ENCODE results near the gene ECHS1. TPM values are rescaled to one million over a fixed set of nuclear protein-coding genes. Genes with fewer than 3 reads are reported as not detected.
"Not testable (repeated sequence)": the region's sequence is repeated elsewhere in the genome, so short reads cannot be mapped to it uniquely, and the experiment has no call there.

The ECHS1 gene
- total and polyA plus RNA-seq, 5 donors from 2014 or later, result 16.9 to 91.7 (median 87.8) TPM

DNA sequence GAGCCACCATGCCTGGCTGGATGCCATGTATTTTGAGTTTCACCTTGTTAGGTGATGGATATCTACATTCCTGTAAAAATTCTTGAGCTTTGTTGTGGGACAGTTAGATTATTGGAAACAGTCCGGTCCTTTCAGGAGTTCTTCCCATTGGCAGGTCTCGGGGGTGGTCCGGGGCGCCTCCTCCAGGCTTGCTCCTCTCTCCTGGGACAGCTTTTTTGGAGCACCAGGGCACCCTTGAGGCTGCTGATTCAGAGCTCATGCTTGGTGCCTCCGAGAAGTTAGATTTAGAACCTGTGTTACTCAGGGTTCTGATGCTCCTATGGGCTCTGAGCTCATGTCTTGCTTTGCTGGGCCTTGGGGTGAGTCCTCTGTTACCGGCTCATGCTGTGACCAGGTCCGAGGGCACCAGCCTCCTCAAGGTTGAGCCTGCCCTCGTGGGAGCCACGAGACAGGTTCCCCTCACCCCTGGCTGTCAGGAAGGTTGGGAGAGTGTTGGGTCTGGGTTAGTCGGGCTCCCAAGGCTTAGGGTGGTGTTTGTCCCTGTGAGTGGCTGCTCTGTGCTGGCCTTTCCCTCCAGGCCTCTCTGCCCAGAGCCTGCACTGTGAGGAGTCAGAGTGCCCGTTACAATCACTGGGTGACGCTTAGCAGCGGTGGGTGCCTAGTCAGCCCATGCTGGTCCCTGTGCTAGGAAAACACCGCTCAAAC is 45.3 kb upstream of the ECHS1 start:
- Mint-ChIP-seq H3K36me3 (peaks cover 27% of the 10 kb centered on the region), H3K9me3 (peaks cover 0 to 7% (median 1%) of the 10 kb centered on the region in 7 donors), H3K4me3 (no peak overlapping the region), H3K27me3 (peaks cover 6% of the 10 kb centered on the region), H3K27ac (no peak overlapping the region), H3K4me1 (peaks cover 0 to 4% (median 2%) of the 10 kb centered on the region in 4 donors)
- Histone ChIP-seq H3K27ac (ENCODE audit: insufficient read depth, low read length, poor library complexity, severe bottlenecking) (no peak overlapping the region), H3K9me3 (ENCODE audit: control insufficient read depth in 2 of 2, low read length in 2 of 2) (no peaks in the 10 kb centered on the region), H3K4me3 (ENCODE audit: low read depth, low read length) (no peak overlapping the region), H3K36me3 (ENCODE audit: control insufficient read depth, insufficient read depth, low read length) (peaks cover 8% of the 10 kb centered on the region), H3K27me3 (ENCODE audit: control insufficient read depth, insufficient read depth, low read length) (no peaks in the 10 kb centered on the region), H3K4me1 (ENCODE audit: control insufficient read depth, insufficient read depth, low read length, poor library complexity, severe bottlenecking) (no peaks in the 10 kb centered on the region)
- no peak for ATAC-seq (ENCODE audit: low read depth in 2 of 2)
- DNase-seq, result no peak

GRCh38 chr10:133415752-133416151 is 42.6 kb upstream of the ECHS1 start:
- H3K27me3 Mint-ChIP-seq, result no peaks in the 10 kb centered on the region

GRCh38 chr10:133414401-133414800 is 41.2 kb upstream of the ECHS1 start:
- not testable (repeated sequence) for DNase-seq

More at GRCh38 chr10:133415752-133416151, 42.6 kb upstream of the ECHS1 start:
- H3K27me3 ChIP-seq (ENCODE audit: control insufficient read depth, insufficient read depth, low read length), result no peaks in the 10 kb centered on the region
- Mint-ChIP-seq H3K36me3 (peaks cover 53% of the 10 kb centered on the region), H3K27ac (no peak overlapping the region), H3K4me3 (no peak overlapping the region), H3K4me1 (peaks cover 0 to 5% (median 5%) of the 10 kb centered on the region in 4 donors), H3K9me3 (peaks cover 0 to 29% (median 11%) of the 10 kb centered on the region in 7 donors)
- no peak overlapping the region for H3K4me3 ChIP-seq (ENCODE audit: low read depth, low read length)
- ATAC-seq (ENCODE audit: low read depth in 2 of 2), result no peak
- DNase-seq, result no peak
- H3K4me1 ChIP-seq (ENCODE audit: control insufficient read depth, insufficient read depth, low read length, poor library complexity, severe bottlenecking), result no peaks in the 10 kb centered on the region
- H3K27ac ChIP-seq (ENCODE audit: insufficient read depth, low read length, poor library complexity, severe bottlenecking), result no peak overlapping the region
- H3K36me3 ChIP-seq (ENCODE audit: control insufficient read depth, insufficient read depth, low read length), result peaks cover 32% of the 10 kb centered on the region
- H3K9me3 ChIP-seq (ENCODE audit: control insufficient read depth in 2 of 2, low read length in 2 of 2), result peaks cover 20 to 22% of the 10 kb centered on the region in 2 experiments

DNA sequence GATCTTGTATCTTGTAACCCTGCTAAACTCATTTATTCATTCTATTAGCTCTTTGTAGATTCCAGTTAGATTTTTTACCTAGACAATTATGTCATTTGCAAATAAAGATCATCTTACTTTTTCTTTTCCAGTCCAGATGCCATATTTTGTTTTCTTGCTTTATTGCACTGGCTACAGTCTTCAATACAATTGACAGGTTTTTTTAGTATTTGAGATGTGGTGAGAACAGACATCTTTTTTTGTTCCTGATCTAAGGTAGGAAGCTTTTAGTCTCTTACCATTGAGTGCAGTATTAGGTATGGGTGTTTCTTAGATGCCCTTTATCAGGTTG is 39.2 kb upstream of the ECHS1 start:
- H3K36me3 Mint-ChIP-seq, result peaks cover 72% of the 10 kb centered on the region
- H3K27ac ChIP-seq (ENCODE audit: insufficient read depth, low read length, poor library complexity, severe bottlenecking), result no peak overlapping the region
- peaks cover 16 to 27% (median 20%) of the 10 kb centered on the region in 4 donors for H3K4me1 Mint-ChIP-seq
- H3K9me3 Mint-ChIP-seq, result peaks cover 0 to 35% (median 11%) of the 10 kb centered on the region in 7 donors
- H3K27me3 ChIP-seq (ENCODE audit: control insufficient read depth, insufficient read depth, low read length), result no peaks in the 10 kb centered on the region
- H3K4me3 Mint-ChIP-seq, result no peak overlapping the region
- H3K27ac Mint-ChIP-seq, result no peak overlapping the region
- ATAC-seq (ENCODE audit: low read depth in 2 of 2) (no peak), DNase-seq (no peak)
- H3K27me3 Mint-ChIP-seq, result no peaks in the 10 kb centered on the region
- no peaks in the 10 kb centered on the region for H3K4me1 ChIP-seq (ENCODE audit: control insufficient read depth, insufficient read depth, low read length, poor library complexity, severe bottlenecking)
- peaks cover 62% of the 10 kb centered on the region for H3K36me3 ChIP-seq (ENCODE audit: control insufficient read depth, insufficient read depth, low read length)
- H3K9me3 ChIP-seq (ENCODE audit: control insufficient read depth in 2 of 2, low read length in 2 of 2), result peaks cover 20 to 24% of the 10 kb centered on the region in 2 experiments
- H3K4me3 ChIP-seq (ENCODE audit: low read depth, low read length), result no peak overlapping the region

More at GRCh38 chr10:133414401-133414800, 41.2 kb upstream of the ECHS1 start:
- not testable (repeated sequence) for H3K4me1 ChIP-seq (ENCODE audit: control insufficient read depth, insufficient read depth, low read length, poor library complexity, severe bottlenecking); H3K27me3 Mint-ChIP-seq; ATAC-seq (ENCODE audit: low read depth in 2 of 2); H3K27me3 ChIP-seq (ENCODE audit: control insufficient read depth, insufficient read depth, low read length); H3K4me3 ChIP-seq (ENCODE audit: low read depth, low read length); H3K4me3 Mint-ChIP-seq; H3K27ac ChIP-seq (ENCODE audit: insufficient read depth, low read length, poor library complexity, severe bottlenecking); H3K27ac Mint-ChIP-seq
- Histone ChIP-seq H3K9me3 (ENCODE audit: control insufficient read depth in 2 of 2, low read length in 2 of 2) (peaks cover 20 to 24% of the 10 kb centered on the region in 2 experiments), H3K36me3 (ENCODE audit: control insufficient read depth, insufficient read depth, low read length) (peaks cover 46% of the 10 kb centered on the region)
- H3K36me3 Mint-ChIP-seq, result peaks cover 63% of the 10 kb centered on the region
- H3K4me1 Mint-ChIP-seq, result peaks cover 6 to 11% (median 10%) of the 10 kb centered on the region in 4 donors
- peaks cover 0 to 35% (median 11%) of the 10 kb centered on the region in 7 donors for H3K9me3 Mint-ChIP-seq

DNA sequence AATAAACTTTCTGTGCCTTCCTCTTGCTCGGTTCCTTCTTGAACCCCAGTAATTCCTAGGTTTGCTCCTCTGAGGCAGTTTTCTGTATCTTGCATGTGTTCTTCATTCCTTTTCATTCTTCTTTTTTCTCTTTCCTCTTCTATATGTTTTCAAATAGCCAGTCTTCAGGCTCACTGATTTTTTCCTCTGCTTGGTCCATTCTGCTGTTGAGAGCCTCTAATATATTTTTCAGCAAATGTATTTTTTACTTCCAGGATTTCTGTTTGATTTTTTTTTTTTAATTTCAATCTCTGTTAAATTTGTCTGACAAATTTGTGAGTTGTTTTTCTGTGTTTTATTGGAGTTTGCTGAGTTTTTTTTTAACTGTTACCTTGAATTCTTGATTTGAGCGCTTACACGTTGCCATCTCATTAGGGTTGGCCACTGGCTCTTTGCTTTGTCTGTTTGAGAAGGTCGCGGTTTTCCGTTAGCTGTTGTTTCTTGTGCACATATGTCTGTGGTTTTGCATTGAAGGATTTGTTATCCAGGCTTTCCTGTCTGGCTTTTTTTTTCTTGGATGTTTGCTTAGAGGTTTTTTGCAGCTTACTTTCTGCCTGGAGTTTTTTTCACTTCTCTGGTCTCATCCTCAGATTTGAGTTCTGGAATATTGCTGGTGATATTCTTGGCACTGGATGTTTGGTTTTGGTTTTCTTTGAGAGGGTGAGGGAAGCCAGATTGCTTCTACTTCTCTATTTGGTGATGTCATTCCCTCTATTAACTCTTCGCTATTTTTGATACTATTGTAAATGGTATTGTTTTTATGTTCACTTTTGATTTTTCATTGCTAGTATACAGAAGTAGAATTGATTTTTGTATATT is 38.6 kb upstream of the ECHS1 start:
- Mint-ChIP-seq H3K27me3 (no peaks in the 10 kb centered on the region), H3K36me3 (peaks cover 78% of the 10 kb centered on the region), H3K27ac (no peak overlapping the region), H3K4me3 (no peak overlapping the region), H3K4me1 (peaks cover 21 to 31% (median 26%) of the 10 kb centered on the region in 4 donors), H3K9me3 (peaks cover 0 to 35% (median 11%) of the 10 kb centered on the region in 7 donors)
- Histone ChIP-seq H3K4me3 (ENCODE audit: low read depth, low read length) (no peak overlapping the region), H3K4me1 (ENCODE audit: control insufficient read depth, insufficient read depth, low read length, poor library complexity, severe bottlenecking) (no peaks in the 10 kb centered on the region), H3K36me3 (ENCODE audit: control insufficient read depth, insufficient read depth, low read length) (peaks cover 62% of the 10 kb centered on the region), H3K27ac (ENCODE audit: insufficient read depth, low read length, poor library complexity, severe bottlenecking) (no peak overlapping the region), H3K27me3 (ENCODE audit: control insufficient read depth, insufficient read depth, low read length) (no peaks in the 10 kb centered on the region), H3K9me3 (ENCODE audit: control insufficient read depth in 2 of 2, low read length in 2 of 2) (peaks cover 20 to 24% of the 10 kb centered on the region in 2 experiments)
- DNase-seq (no peak), ATAC-seq (ENCODE audit: low read depth in 2 of 2) (no peak)

DNA sequence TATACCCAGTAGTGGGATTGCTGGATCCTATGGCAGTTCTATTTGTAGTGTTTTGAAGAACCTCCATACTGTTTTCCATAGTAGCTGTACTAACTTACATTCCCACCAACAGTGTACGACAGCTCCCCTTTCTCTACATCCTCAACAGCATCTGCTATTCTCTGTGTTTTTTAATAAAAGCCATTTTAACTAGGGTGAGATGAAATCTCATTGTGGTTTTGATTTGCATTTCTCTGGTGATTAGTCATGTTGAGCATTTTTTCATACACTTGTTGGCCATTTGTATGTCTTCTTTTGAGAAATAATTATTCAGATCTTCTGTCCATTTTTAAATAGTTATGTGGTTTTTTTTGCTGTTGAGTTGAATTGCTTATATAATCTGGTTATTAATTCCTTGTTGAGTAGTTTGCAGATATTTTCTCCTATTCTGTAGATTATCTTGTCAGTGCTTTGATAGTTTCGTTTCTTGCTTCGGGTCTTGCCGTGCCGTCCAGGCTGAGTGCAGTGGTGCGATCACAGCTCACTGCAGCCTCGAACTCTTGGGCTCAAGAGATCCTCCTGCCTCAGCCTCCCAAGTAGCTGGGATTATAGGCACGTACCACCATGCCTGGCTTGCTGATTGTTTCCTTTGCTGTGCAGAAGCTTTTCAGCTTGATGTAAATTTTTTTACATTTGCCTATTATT is 32.8 kb upstream of the ECHS1 start:
- peak overlapping the region; percentile 53 for H3K27ac ChIP-seq (ENCODE audit: insufficient read depth, low read length, poor library complexity, severe bottlenecking)
- Mint-ChIP-seq H3K4me3 (peak overlapping the region; percentile 54 to 74 (median 68)), H3K27ac (peak overlapping the region; percentile 42 to 95 (median 80)), H3K27me3 (no peaks in the 10 kb centered on the region), H3K9me3 (peaks cover 0 to 8% (median 0%) of the 10 kb centered on the region in 7 donors), H3K36me3 (peaks cover 62% of the 10 kb centered on the region), H3K4me1 (peaks cover 39 to 56% (median 51%) of the 10 kb centered on the region in 4 donors)
- DNase-seq (peak in 2 of 3 donors; percentile 13 to 36), ATAC-seq (ENCODE audit: low read depth in 2 of 2) (peak in 1 of 2 donors; percentile 46)
- H3K4me3 ChIP-seq (ENCODE audit: low read depth, low read length), result peak overlapping the region; percentile 46
- peaks cover 55% of the 10 kb centered on the region for H3K36me3 ChIP-seq (ENCODE audit: control insufficient read depth, insufficient read depth, low read length)
- peaks cover 2 to 4% of the 10 kb centered on the region in 2 experiments for H3K9me3 ChIP-seq (ENCODE audit: control insufficient read depth in 2 of 2, low read length in 2 of 2)
- H3K27me3 ChIP-seq (ENCODE audit: control insufficient read depth, insufficient read depth, low read length), result no peaks in the 10 kb centered on the region
- H3K4me1 ChIP-seq (ENCODE audit: control insufficient read depth, insufficient read depth, low read length, poor library complexity, severe bottlenecking), result peaks cover 2% of the 10 kb centered on the region

DNA sequence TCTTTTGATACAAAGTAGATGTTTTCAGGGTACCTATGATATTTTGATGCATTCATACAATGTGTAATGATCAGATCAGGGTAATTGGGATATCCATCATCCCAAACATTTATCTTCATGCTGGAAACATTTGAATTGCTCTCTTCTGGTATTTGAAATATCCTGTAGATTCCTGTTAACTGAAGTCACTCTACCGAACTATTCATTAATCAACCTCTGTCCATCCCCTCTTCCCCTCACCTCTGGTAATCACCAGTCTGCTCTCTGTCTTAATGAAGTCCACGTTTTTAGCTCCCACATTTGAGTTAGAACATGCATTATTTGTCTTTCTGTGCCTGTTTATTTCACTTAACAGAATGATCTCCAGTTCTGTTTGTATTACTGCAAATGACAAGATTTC is 32.1 kb upstream of the ECHS1 start:
- ATAC-seq (ENCODE audit: low read depth in 2 of 2) (no peak), DNase-seq (no peak)
- Histone ChIP-seq H3K4me1 (ENCODE audit: control insufficient read depth, insufficient read depth, low read length, poor library complexity, severe bottlenecking) (peaks cover 9% of the 10 kb centered on the region), H3K27me3 (ENCODE audit: control insufficient read depth, insufficient read depth, low read length) (no peaks in the 10 kb centered on the region), H3K9me3 (ENCODE audit: control insufficient read depth in 2 of 2, low read length in 2 of 2) (no peaks in the 10 kb centered on the region), H3K27ac (ENCODE audit: insufficient read depth, low read length, poor library complexity, severe bottlenecking) (no peak overlapping the region), H3K36me3 (ENCODE audit: control insufficient read depth, insufficient read depth, low read length) (peaks cover 52% of the 10 kb centered on the region), H3K4me3 (ENCODE audit: low read depth, low read length) (peak overlapping the region; percentile 46)
- Mint-ChIP-seq H3K27ac (peak overlapping the region in 2 of 3 donors; percentile 11 to 42), H3K36me3 (peaks cover 55% of the 10 kb centered on the region), H3K4me3 (peak overlapping the region in 1 of 4 donors; percentile 74), H3K9me3 (peaks cover 0 to 1% (median 0%) of the 10 kb centered on the region in 7 donors), H3K4me1 (peaks cover 40 to 61% (median 55%) of the 10 kb centered on the region in 4 donors), H3K27me3 (no peaks in the 10 kb centered on the region)
